ENCODE results near the gene ATXN1.

DNA sequence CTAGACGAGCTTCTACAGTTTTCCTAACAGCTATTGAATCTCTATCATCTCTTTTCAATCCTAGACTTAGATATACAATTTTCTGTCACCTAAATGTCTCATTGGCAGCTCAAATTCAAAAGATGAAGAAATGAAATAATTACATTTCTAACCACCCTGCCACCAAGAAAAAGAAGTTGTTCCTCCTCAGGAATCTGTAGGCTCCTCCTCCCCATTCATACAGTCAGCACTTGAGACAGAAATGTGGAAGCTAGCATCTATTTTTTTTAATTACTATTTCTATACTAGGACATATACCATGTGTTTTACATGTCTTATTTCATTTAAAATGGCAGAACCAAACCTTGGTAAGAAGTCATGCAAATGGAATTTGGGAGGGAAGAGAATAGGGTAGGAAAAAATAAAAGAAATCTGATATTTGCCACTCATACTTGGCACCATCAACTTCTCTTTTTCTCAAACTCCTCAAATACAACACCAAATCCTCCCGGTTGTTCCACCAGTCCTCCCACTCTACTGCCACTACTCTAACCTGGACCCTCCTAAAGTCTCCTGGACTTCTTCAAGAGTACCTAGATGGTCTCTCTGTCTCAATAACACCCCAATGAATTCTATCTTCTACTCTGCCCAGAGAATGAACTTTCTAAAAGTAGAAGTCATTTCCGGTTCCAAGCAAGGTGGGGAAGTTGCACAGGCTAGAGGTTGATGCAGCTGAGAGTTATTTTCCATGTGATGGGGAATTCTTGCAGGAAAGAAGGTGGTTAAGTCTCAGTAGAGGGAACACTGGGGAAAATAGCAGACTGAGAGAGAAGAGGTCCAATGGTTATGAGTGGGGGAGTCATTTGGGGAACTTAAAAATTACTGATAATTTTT, 54.1 kb downstream of the ATXN1 start:
- TF ChIP-seq, protein P1, sequence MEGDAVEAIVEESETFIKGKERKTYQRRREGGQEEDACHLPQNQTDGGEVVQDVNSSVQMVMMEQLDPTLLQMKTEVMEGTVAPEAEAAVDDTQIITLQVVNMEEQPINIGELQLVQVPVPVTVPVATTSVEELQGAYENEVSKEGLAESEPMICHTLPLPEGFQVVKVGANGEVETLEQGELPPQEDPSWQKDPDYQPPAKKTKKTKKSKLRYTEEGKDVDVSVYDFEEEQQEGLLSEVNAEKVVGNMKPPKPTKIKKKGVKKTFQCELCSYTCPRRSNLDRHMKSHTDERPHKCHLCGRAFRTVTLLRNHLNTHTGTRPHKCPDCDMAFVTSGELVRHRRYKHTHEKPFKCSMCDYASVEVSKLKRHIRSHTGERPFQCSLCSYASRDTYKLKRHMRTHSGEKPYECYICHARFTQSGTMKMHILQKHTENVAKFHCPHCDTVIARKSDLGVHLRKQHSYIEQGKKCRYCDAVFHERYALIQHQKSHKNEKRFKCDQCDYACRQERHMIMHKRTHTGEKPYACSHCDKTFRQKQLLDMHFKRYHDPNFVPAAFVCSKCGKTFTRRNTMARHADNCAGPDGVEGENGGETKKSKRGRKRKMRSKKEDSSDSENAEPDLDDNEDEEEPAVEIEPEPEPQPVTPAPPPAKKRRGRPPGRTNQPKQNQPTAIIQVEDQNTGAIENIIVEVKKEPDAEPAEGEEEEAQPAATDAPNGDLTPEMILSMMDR (conservative IDR thresholded peaks at IDR 0.05; ENCODE audit: low read length) = no peak
- TF ChIP-seq EZH2phosphoT487 (IDR thresholded peaks at IDR 0.05; ENCODE audit: borderline replicate concordance) = no peak

Data from Loucy (cell line).